HG02759 (cell line): ENCODE measurements around the gene SHMT1.
"Not testable (repeated sequence)": the region's sequence is repeated elsewhere in the genome, so short reads cannot be mapped to it uniquely, and the experiment has no call there.

ENCODE experiments used
- ATAC-seq: cut with Tn5 transposase; IDR thresholded peaks from one replicate; pipeline ENCODE4 v1.9.1; 2021; ENCODE audit warnings: mild to moderate bottlenecking, moderate library complexity; ENCODE audit not compliant: unreplicated experiment

SHMT1 gene

DNA sequence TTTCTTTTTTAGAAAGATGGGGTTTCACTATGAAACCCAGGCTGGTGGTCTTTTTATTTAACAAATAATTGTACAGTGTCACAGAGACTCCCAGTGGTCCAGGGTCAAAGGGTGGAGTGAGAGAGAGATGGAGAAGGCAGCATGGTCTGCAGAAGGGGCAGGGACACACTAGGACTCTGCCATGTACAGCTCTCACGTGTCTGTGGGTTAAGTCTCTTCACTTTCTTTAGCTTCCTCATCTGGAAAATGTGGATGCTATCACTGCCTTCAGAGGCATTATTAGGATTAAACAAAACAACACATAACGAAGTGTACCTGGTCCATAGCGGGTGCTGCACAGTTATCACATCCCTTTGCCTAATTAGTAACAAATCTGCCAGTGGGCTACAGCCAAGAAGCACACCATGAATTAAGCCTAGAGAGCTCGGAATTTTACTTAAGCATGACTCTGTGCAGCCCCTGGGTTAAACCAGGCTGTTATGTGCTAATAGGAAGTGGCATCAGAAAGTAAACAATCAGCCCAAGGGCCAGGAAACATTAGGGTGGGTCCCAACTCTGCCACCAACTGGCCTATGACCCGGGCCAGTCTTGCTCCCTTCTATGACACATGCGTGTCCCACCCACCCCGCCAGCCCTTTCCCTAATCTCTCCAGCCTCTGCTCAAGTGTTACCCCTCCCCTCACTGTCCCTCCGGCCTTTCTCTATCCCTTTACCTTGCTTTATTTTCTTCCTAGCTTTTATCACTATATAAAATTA is 62.4 kb downstream of the SHMT1 start:
- ATAC-seq: no peak

DNA sequence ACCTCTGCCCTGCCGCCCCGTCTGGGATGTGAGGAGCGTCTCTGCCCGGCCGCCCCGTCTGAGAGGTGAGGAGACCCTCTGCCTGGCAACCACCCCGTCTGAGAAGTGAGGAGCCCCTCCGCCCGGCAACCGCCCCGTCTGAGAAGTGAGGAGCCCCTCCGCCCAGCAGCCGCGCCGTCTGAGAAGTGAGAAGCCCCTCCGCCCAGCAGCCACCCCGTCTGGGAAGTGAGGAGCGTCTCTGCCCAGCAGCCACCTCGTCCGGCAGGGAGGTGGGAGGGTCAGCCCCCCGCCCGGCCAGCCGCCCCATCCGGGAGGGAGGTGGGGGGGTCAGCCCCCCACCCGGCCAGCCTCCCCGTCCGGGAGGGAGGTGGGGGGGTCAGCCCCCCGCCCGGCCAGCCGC is 65.3 kb downstream of the SHMT1 start:
- ATAC-seq: not testable (repeated sequence)

DNA sequence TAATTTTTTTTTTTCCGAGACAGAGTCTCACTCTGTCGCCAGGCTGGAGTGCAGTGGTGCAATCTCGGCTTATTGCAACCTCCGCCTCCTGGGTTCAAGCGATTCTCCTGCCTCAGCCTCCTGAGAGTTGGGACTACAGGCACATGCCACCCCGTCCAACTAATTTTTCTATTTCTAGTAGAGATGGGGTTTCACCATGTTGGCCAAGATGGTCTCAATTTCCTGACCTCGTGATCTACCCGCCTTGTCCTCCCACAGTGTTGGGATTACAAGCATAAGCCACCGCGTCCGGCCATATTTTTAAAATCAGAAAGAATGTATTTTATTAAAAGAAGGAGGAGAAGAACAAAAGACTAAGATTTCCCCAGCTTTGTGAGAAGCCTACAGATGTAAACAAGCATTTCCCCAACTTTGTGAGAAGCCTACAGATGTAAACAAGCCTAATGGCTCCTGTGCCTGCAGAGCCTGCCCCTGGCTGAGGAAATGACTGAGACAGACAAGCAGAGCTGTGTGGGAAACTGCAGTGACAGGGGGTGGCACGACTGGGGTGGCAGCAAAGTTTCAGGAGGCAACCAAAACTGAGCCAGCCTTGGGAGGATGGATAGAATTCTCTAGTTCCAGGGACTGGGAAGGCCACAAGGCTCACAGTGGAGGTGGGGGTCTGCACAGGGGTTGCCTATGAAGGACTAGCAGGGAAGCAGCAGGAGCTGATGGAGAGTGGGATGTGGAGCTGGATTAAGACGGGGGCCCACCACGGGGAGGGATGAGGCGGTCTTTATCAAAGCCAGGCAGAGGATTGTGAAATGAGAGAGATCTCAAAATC is 71.4 kb downstream of the SHMT1 start:
- no peak for ATAC-seq

DNA sequence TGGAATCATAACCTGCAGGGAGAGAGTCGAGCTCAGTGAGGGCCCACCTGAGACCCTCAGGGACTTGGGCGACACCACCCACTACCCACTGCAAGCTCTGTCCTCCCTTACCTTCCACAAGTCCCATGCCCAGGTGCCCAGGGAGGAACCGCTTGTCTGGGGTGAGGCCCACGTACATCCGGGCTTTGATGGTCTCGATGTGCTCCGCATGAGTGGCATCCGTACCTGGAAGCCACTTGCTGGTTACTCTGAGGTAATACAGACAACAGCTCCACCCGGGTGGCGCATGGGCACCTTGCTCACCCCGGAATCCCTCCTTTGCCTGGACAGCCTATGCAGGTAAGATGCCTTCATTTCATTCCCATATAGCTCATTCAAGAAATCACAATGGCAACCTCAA is 78.1 kb downstream of the SHMT1 start:
- ATAC-seq: no peak

DNA sequence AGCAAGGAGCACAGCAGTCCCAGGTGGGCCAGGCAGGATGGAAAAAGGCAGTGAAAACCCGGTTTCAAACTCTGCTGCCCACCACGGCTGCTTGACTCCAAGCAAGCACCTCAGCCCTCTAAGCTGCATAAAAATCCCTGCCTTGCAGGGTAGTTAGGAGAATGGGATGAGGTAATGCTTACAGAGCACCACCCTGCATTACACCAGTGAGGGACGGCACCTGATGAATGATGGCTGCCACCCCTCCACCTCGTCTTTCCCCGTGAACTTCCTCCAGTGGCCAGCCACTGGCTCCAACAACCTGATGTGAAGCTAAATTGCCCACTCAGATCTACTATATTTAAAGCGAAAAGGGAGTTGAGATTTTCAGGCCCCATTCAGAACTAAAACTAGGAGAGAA is 81.6 kb downstream of the SHMT1 start:
- ATAC-seq: no peak

DNA sequence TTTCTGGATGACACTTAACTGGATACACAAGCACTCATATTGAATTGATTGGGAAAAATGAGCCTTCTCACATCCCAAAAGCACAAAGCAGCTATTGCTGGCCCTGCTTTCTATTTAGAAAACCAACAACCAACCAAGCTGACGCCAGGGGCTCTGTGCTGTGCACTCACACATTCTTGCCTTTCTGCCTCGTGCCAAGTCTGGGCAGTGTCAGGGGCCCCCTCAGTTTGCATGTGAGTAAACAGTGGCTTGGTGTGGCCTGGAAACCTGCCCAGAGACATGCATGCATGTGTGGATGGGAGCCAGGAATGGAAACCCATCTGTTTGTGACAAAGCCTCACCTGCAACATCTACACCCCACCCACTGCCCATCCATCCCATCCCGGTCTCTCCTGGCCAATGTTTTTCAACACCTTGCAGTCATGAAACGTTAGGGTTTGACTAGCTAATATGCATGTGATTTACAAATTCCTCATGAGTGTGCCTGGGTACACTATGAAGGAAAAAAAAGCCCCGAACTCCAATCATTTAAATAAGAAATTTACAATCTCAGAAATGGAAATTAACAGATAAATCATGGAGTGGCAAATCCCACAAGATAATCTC is 82.5 kb downstream of the SHMT1 start:
- ATAC-seq: no peak

DNA sequence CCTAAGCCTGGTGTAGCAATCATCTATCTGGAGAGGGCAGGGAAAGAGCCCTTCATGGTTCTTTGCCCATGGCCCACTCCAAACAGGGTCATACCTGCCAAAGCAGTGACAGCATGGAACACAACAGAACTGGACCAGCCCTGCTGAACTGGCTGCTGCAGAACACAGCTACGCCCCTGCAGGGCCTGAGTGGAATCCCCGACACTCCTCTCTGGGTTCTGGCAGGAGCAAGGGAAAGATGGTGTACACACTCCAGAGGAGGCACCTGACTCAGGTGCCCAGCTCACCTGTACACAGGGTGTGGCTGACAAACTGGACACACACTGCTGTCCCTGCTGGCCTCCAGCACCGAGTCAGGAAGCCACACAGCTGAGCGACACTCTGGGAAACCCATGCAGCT is 83.1 kb downstream of the SHMT1 start:
- no peak for ATAC-seq

DNA sequence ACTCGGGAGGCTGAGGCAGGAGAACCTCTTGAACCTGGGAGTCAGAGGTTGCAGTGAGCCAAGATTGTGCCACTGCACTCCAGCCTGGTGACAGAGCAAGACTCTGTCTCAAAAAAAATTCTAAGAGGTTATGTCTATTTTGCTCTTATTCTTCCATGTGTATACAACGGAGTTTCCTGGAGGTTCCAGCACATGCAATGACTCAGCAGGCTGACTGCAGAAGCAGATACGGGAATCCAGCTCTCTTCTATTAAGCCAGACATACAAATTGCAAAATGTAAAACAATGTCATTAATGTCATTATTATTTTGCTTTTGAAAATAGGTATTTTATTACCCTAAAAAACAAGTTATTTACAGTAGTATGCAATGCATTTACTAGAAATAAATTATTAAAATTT is 84.5 kb downstream of the SHMT1 start:
- ATAC-seq: no peak
